PC-9 (cell line): ENCODE measurements around the gene CHST11.

ENCODE experiments used
- CTCF ChIP-seq: fragments of 200-600 bp; sonication (generic); conservative IDR thresholded peaks from 2 replicates; pipeline ENCODE4 v1.6.1; 2017; ENCODE audit warnings: mixed run types, antibody characterized with exemption, mild to moderate bottlenecking, moderate library complexity
- EZH2 ChIP-seq: fragments of 200-600 bp; sonication (generic); IDR thresholded peaks from 2 replicates; pipeline ENCODE4 v1.8.0; 2017; ENCODE audit warnings: antibody characterized with exemption, low read depth

DNA sequence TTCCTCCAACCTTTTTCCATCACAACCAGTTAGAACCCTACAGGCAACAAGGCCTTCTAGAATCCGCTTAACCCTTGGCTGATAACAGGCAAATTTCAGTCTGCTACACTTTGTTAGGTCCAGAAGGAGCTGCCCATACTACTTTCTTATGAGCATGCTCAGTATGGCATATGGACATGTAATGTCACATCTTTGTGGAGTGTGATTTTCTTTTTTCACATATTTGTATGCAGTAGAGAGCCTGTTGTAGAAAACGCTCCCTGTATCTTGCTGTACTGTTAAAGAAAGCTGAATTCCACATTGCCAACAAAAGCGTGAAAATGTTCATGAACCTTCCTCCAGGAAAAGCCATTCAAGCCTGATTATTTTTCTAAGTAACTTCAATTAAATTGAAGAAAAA lies 304.9 kb downstream of the CHST11 start:
- TF ChIP-seq CTCF = no peak
- no peak for TF ChIP-seq EZH2
